ENCODE results near the gene METTL9.

METTL9 gene

DNA sequence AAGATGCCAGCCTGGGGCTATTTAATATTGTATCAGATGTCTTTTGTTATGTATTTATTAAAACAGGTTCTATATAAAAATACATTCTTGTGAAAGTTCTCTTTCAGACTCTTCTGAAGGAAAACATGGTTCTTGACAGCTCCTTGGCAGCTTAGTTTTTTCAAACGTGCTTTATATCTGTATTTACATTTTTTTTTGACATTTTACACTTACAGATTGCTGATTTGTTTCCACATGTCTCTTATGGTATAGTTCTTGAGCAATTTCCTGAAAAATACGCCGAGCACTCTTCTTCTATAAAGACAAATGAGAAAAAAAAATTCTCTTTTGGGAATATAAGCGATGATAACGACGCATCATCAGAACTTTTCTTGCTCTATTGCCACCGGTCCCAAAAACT, 43.5 kb downstream of the METTL9 start (continued):
- TF ChIP-seq, protein P1, sequence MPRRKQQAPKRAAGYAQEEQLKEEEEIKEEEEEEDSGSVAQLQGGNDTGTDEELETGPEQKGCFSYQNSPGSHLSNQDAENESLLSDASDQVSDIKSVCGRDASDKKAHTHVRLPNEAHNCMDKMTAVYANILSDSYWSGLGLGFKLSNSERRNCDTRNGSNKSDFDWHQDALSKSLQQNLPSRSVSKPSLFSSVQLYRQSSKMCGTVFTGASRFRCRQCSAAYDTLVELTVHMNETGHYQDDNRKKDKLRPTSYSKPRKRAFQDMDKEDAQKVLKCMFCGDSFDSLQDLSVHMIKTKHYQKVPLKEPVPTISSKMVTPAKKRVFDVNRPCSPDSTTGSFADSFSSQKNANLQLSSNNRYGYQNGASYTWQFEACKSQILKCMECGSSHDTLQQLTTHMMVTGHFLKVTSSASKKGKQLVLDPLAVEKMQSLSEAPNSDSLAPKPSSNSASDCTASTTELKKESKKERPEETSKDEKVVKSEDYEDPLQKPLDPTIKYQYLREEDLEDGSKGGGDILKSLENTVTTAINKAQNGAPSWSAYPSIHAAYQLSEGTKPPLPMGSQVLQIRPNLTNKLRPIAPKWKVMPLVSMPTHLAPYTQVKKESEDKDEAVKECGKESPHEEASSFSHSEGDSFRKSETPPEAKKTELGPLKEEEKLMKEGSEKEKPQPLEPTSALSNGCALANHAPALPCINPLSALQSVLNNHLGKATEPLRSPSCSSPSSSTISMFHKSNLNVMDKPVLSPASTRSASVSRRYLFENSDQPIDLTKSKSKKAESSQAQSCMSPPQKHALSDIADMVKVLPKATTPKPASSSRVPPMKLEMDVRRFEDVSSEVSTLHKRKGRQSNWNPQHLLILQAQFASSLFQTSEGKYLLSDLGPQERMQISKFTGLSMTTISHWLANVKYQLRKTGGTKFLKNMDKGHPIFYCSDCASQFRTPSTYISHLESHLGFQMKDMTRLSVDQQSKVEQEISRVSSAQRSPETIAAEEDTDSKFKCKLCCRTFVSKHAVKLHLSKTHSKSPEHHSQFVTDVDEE (CRISPR knock-in tag; IDR thresholded peaks at IDR 0.05) = no peak

DNA sequence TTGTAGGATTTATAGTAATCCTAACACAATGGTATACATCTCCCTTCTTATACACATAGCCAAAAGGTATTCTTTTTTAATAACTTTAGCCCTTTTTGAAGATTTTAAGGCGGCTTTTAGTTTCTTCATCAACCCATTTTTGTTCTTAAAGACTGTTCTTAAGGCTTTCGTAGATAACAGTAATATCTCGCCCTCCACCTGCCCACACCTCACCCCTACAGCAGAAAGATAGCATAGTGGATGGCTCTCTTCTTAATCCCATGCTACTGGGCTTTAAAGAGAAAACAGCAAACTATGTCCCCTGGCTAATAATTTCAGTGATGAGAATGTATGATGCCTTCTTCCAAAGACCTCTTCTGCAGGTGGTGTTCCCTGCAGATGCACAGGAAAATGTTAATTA, 44.4 kb downstream of the METTL9 start:
- TF ChIP-seq RARB (CRISPR knock-in tag; IDR thresholded peaks at IDR 0.05) (no peak), ZNF70 (CRISPR knock-in tag; IDR thresholded peaks at IDR 0.05) (no peak), ZC3H10 (CRISPR knock-in tag; IDR thresholded peaks at IDR 0.05) (no peak), ZNF8 (CRISPR knock-in tag; IDR thresholded peaks at IDR 0.05) (no peak), ARNTL (CRISPR knock-in tag; IDR thresholded peaks at IDR 0.05; ENCODE audit: borderline replicate concordance, low read depth) (no peak), ZNF565 (CRISPR knock-in tag; conservative IDR thresholded peaks at IDR 0.05; ENCODE audit: low read depth) (no peak), BACH2 (CRISPR knock-in tag; IDR thresholded peaks at IDR 0.05; ENCODE audit: borderline replicate concordance) (no peak), PPARA (CRISPR knock-in tag; IDR thresholded peaks at IDR 0.05; ENCODE audit: borderline replicate concordance) (no peak), ESRRG (CRISPR knock-in tag; IDR thresholded peaks at IDR 0.05) (no peak), ZFP30 (CRISPR knock-in tag; IDR thresholded peaks at IDR 0.05) (no peak), SNAI2 (CRISPR knock-in tag; IDR thresholded peaks at IDR 0.05) (no peak), ZFP3 (CRISPR knock-in tag; IDR thresholded peaks at IDR 0.05) (no peak), CSDC2 (CRISPR knock-in tag; IDR thresholded peaks at IDR 0.05) (no peak)
- TF ChIP-seq, protein P2, sequence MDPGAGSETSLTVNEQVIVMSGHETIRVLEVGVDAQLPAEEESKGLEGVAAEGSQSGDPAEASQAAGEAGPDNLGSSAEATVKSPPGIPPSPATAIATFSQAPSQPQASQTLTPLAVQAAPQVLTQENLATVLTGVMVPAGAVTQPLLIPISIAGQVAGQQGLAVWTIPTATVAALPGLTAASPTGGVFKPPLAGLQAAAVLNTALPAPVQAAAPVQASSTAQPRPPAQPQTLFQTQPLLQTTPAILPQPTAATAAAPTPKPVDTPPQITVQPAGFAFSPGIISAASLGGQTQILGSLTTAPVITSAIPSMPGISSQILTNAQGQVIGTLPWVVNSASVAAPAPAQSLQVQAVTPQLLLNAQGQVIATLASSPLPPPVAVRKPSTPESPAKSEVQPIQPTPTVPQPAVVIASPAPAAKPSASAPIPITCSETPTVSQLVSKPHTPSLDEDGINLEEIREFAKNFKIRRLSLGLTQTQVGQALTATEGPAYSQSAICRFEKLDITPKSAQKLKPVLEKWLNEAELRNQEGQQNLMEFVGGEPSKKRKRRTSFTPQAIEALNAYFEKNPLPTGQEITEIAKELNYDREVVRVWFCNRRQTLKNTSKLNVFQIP (CRISPR knock-in tag; IDR thresholded peaks at IDR 0.05; ENCODE audit: borderline replicate concordance, low read depth) = no peak
- TF ChIP-seq, protein P3, sequence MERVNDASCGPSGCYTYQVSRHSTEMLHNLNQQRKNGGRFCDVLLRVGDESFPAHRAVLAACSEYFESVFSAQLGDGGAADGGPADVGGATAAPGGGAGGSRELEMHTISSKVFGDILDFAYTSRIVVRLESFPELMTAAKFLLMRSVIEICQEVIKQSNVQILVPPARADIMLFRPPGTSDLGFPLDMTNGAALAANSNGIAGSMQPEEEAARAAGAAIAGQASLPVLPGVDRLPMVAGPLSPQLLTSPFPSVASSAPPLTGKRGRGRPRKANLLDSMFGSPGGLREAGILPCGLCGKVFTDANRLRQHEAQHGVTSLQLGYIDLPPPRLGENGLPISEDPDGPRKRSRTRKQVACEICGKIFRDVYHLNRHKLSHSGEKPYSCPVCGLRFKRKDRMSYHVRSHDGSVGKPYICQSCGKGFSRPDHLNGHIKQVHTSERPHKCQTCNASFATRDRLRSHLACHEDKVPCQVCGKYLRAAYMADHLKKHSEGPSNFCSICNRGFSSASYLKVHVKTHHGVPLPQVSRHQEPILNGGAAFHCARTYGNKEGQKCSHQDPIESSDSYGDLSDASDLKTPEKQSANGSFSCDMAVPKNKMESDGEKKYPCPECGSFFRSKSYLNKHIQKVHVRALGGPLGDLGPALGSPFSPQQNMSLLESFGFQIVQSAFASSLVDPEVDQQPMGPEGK (CRISPR knock-in tag; IDR thresholded peaks at IDR 0.05; ENCODE audit: borderline replicate concordance) = no peak
- TF ChIP-seq, protein P1 (CRISPR knock-in tag; IDR thresholded peaks at IDR 0.05) = no peak
- ATAC-seq = no peak

DNA sequence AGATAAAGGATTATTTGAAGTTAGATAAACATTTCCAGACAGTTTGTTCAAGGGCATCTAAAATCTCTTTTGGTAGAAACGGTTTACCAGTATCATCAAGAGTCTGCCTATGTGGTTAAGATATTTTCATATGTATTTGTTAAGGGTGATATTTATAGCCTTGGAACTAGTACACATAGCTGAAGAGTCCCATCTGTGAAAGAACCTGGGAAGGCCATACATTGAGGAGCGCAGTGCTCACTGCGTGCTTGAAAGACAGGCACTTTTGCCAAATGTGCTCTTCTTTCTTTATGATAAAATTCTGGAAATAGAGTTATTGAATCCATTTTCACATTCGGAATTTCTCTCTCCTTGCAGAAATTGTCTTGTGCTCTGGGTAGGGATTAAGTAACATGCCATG, 45.3 kb downstream of the METTL9 start:
- no peak for ATAC-seq
- TF ChIP-seq, protein P4, sequence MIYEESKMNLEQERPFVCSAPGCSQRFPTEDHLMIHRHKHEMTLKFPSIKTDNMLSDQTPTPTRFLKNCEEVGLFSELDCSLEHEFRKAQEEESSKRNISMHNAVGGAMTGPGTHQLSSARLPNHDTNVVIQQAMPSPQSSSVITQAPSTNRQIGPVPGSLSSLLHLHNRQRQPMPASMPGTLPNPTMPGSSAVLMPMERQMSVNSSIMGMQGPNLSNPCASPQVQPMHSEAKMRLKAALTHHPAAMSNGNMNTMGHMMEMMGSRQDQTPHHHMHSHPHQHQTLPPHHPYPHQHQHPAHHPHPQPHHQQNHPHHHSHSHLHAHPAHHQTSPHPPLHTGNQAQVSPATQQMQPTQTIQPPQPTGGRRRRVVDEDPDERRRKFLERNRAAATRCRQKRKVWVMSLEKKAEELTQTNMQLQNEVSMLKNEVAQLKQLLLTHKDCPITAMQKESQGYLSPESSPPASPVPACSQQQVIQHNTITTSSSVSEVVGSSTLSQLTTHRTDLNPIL (CRISPR knock-in tag; IDR thresholded peaks at IDR 0.05; ENCODE audit: low read depth) = no peak
- TF ChIP-seq, protein P1 (CRISPR knock-in tag; IDR thresholded peaks at IDR 0.05) = no peak
- no peak for TF ChIP-seq ZC3H10 (CRISPR knock-in tag; IDR thresholded peaks at IDR 0.05)
- TF ChIP-seq, protein P2 (CRISPR knock-in tag; IDR thresholded peaks at IDR 0.05; ENCODE audit: borderline replicate concordance, low read depth) = no peak

Measured in SK-N-SH treated with all-trans-retinoic acid at 6 μM for 48 hours (cell line).